ENCODE measurements around the gene SEC14L2. TPM values are rescaled to one million over a fixed set of nuclear protein-coding genes. Genes with fewer than 3 reads are reported as not detected.
"Not testable (repeated sequence)": the region's sequence is repeated elsewhere in the genome, so short reads cannot be mapped to it uniquely, and the experiment has no call there.

SEC14L2 gene
- total RNA-seq, 2 donors from 2014 or later, result 2.0 to 10.3 TPM

DNA sequence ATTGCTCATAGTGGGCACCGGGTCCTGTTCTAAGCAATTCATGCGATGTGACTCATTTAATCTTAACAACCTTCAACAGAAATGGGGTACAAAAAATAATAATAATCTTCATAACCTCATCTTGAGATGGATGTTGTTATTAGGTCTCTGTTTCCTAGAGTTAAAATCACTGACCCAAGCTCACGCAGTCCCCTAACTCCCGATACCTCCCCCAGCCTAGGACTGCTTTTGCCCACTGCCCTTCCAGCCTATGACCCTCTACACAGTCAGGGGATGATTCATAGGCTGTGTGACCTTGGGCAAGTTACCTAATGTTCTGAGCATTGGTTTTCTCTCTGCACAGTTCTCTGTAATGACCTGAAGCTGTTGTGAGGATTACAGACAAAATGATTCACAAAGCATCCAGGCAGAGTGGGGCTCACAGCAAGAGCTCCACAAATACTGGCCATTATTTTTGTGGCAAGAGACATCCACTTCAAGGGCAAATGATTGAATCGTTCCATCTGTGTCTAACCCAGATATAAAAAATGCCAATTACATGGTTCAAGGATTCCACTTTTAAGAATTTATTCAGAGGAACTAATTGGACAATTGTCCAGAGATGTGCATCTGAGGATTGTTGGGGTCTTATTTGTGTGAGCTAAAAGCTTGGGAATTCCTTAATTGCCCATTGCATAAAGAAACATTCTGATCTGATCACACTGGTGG, 48.8 kb downstream of the SEC14L2 start:
- DNase-seq, result no peak
- H3K27me3 ChIP-seq, result no peaks in the 10 kb centered on the region
- no peak overlapping the region for H3K27ac ChIP-seq
- H3K36me3 ChIP-seq, result no peaks in the 10 kb centered on the region
- peak; percentile 1 for TF ChIP-seq CTCF (IDR thresholded peaks at IDR 0.05)
- H3K4me1 ChIP-seq, result no peaks in the 10 kb centered on the region
- no peak overlapping the region for H3K9ac ChIP-seq (ENCODE audit: low read depth in 2 of 2, low read length in 2 of 2)
- H3K9me3 ChIP-seq, result no peaks in the 10 kb centered on the region
- intact Hi-C loops (cut with DNase I), result loop anchor here (5.0 to 10.0 kb wide), 3 partner anchors 42 to 309 kb away; partner anchors contain the start of gene TCN2
- H3K4me3 ChIP-seq, result no peak overlapping the region

DNA sequence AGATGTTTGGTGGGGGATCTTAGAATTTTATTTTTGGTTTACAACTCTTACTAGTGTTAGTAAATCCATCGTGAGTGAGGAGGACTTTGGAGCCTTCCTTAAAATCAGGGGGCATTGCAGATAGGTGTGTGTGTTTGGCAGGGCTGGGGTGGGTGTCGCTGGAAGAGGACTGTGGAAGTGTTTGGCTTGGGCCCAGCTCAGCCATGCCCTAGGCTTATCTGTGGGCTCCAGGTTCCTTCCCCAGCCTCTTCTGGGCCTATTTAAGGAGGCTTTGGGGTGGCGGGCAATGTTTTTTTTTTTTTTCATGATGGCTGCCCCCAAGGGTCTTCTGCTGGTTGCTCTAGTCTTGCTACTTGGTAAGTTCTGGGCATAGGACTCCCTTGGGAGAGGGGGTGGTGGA, 50.8 kb downstream of the SEC14L2 start:
- Histone ChIP-seq H3K27me3 (no peaks in the 10 kb centered on the region), H3K9ac (ENCODE audit: low read depth in 2 of 2, low read length in 2 of 2) (no peak overlapping the region), H3K4me3 (no peak overlapping the region), H3K9me3 (no peaks in the 10 kb centered on the region), H3K27ac (no peak overlapping the region), H3K4me1 (no peaks in the 10 kb centered on the region), H3K36me3 (no peaks in the 10 kb centered on the region)
- no peak for DNase-seq
- intact Hi-C loops (cut with DNase I), result loop anchor here (5.0 to 10.0 kb wide), 3 partner anchors 40 to 307 kb away; partner anchors contain the start of gene TCN2
- no peak for TF ChIP-seq CTCF (IDR thresholded peaks at IDR 0.05)

- H3K9ac ChIP-seq (ENCODE audit: low read depth in 2 of 2, low read length in 2 of 2); H3K27me3 ChIP-seq; intact Hi-C loops (cut with DNase I); DNase-seq; H3K36me3 ChIP-seq; H3K9me3 ChIP-seq; H3K4me1 ChIP-seq; H3K4me3 ChIP-seq; H3K27ac ChIP-seq: not testable (repeated sequence)
Measured at GRCh38 chr22:30451488-30451887, 54.7 kb downstream of the SEC14L2 start.

DNA sequence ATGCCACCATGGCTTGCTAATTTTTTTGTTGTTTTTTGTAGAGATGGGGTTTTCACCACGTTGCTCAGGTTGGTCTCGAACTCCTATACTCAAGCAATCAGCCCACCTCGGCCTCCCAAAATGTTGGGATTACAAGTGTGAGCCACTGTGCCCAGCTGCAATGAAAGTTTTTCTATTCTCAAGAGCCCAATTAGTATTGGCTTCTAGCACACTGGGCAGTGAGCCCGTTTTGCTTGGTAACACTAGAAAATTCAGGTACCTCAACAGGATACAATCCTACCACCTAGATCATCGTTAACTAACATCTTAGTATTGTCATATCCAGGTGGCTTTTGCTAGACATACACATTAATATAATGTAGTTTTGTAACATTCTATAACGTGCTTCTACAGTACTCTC, 56.0 kb downstream of the SEC14L2 start:
- Histone ChIP-seq H3K27ac (no peak overlapping the region), H3K27me3 (no peaks in the 10 kb centered on the region), H3K36me3 (no peaks in the 10 kb centered on the region), H3K4me3 (no peak overlapping the region), H3K9me3 (no peaks in the 10 kb centered on the region), H3K4me1 (no peaks in the 10 kb centered on the region), H3K9ac (ENCODE audit: low read depth in 2 of 2, low read length in 2 of 2) (no peak overlapping the region)
- no peak for TF ChIP-seq CTCF (IDR thresholded peaks at IDR 0.05)
- DNase-seq, result no peak
- intact Hi-C loops (cut with DNase I), result no loop called here

DNA sequence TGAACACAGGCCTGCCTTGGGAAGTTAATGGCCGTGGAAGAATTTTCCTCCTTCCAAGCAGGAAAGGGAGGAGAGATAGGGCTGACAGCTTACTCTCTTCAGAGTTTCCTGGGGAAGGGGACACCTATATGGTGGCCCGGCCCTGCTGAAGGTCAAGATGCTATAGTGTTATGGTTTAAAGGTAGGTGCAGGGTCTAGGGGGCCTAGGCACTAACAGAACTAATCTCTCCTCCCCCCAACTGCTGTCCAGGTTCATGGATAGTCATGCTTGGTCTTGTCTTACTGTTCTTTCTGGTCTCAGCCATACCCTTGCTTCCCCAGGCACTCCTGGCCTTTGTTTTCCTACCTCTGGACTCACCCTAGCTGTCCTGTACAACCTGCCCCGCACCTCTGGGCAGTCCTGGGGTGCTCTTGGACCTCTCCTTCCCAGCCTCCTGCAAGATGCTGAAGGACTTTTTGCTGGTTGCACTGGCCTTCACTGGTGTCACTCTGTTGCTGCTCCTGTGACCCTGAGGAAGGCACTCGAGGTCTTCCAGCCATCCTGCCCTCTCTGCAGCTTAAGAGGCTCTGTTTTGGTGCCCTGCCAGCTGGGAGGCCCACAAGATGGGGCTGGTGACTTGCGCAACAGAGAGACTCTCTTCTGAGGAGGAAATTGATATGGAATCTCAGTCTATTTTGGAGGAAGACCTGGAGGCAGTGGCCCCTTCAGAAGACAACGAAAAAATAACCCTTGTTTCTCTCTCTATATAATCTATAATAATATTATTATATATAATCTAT, 57.1 kb downstream of the SEC14L2 start:
- H3K4me1 ChIP-seq, result no peaks in the 10 kb centered on the region
- no peak overlapping the region for H3K27ac ChIP-seq
- intact Hi-C loops (cut with DNase I), result no loop called here
- no peaks in the 10 kb centered on the region for H3K9me3 ChIP-seq
- H3K9ac ChIP-seq (ENCODE audit: low read depth in 2 of 2, low read length in 2 of 2), result no peak overlapping the region
- DNase-seq, result no peak
- H3K36me3 ChIP-seq, result no peaks in the 10 kb centered on the region
- no peaks in the 10 kb centered on the region for H3K27me3 ChIP-seq
- H3K4me3 ChIP-seq, result no peak overlapping the region
- no peak for TF ChIP-seq CTCF (IDR thresholded peaks at IDR 0.05)
